HL-60/S4 (cell line): ENCODE results near the gene CNN3.
"Not testable (repeated sequence)": the region's sequence is repeated elsewhere in the genome, so short reads cannot be mapped to it uniquely, and the experiment has no call there.

Experiments
- in situ Hi-C: fragments of 300-500 bp; cut with MboI; formaldehyde crosslinking; loops from 2 replicates; pipeline ENCODE4 v1.14.3; 2022; ENCODE audit warnings: low sequenced_read_pairs

Gene CNN3

DNA sequence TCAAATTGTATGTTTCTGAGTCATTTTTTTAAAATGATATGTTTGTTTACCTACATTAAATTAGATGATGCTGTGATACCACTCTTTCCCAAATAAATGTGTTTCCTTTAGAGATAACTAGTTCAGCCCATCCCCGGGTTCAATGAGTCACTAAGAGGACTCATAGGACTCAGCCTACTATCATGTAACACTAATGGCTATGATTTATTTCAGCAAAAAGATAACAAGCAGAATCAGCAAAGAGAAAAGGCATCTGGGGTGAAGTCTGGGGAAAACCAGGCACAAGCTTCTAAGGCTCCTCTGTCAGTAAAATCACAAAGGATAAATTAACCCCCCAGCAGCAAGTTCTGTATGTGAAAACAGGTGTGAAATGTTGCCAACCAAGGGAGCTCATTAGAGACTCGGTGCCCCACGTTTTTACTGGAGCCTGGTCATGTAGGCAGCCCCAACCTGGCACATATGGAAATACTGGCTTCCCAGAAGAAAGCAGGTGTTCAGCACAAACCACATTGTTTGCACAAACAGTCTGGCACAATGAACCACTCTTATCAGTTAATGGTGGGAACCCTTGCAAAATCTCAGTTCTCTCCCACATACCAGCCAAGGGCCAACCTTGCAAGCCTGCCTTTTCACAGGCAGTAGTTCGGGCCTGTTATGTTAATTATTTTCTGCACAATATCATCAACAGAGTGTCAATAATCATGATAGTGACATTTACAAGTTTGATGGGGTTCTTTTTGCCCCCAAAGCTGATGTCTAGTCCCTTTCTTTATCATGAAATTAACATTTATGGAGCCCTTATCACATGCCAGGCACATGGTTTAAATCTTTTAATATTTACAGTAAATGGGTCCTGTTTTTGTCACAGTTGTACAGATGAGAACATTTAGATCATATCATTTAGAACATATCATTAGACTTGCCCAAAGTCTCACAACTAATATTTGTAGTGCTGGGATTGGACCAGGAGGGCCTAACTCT, 23.1 kb upstream of the CNN3 start:
- in situ Hi-C loops: no loop called here

DNA sequence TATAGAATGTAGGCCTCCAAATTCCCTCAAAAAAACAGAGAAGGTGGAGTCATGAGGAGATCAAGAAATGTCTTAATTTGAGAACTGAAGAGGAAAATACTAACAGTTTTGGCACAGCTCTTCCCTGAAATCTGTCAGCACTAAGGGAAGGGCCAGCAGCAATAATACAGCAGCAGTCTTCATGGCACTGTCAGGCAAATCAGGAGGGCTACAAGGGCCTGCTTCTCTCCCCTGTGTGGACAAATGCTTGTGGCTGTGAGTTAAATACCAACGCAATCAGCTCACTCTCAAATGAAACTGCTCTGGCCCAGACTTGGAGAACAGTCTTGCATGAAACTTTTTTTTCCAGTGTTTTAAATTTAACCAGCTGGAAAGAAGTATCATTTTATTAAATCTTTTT, 20.5 kb upstream of the CNN3 start:
- in situ Hi-C loops: no loop called here

DNA sequence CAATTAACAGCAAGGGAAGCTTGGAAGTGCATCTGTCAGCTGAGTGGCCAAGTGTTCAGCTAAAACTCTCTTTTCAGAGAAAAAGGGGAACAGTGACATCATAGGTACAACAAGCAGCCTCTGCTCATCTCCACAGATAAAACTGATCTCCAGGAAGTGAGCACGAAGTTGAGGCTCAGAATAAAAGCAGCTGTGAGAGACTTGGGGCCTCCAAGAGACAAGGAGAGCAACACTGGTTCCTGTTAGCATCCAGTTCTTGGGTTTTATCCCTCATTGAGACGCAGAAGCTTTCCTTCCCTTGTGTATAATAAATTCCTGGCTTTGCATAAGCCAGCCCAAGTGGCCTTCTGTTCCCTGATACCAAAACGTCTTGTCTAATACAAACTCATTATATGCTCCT, 20.0 kb upstream of the CNN3 start:
- in situ Hi-C loops: no loop called here

DNA sequence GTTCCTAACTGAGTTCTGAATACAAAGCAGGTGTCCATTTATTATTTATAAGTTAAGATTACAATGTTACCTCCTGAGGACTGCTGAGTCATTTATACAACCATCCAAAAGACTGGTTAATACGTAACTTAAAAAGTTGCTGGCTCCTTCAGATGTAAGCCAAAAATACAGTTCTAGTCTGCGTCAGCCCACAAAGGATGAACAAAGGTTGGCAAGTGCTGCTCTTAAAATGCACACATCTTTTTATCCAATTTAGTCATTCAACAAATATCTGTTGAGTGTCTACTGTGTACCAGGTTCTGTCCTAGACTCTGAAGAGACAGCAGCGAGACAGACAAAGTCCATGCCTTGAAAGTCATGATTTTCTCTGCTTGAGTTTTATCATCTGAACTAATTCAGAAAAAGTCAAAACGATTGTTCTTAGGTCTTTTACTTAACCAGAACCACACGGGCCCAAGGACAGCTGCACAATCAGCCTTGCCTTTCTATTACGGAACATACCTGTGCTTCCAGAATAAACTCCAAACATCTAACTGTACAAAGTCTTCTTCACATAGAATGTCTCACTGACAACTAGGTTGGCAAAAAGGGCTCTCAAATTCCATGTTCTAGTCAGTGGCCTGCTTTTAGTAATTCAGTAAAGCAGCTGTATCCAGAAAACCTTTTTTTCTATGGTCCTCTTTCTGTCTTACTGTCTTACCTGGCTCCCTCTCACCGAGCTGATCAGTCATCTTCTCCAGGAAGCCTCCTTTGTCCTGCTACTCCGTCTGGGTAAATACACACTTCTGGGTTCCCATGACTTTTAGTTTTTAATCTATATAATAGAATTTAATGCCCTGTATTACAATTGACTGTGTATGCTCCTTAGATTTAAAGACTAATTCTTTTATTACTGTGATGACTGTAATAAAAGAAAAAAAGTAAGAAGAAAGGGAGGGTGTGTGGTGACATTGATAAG, 15.5 kb upstream of the CNN3 start:
- in situ Hi-C loops: no loop called here

DNA sequence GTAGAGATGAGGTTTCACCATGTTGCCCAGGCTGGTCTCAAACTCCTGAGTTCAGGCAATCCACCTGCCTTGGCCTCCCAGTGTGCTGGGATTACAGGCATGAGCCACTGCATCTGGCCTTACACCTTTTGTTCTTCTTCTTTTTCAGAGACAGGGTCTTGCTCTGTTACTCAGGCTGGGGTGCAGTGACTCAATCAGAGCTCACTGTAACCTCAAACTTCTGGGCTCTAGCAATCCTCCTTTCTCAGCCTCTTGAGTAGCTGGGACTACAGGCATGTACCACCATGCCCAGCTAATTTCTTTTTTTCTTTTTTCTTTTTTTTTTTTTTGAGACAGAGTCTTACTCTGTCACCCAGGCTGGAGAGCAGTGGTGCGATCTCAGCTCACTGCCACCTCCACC, 14.6 kb upstream of the CNN3 start:
- in situ Hi-C loops: not testable (repeated sequence)

DNA sequence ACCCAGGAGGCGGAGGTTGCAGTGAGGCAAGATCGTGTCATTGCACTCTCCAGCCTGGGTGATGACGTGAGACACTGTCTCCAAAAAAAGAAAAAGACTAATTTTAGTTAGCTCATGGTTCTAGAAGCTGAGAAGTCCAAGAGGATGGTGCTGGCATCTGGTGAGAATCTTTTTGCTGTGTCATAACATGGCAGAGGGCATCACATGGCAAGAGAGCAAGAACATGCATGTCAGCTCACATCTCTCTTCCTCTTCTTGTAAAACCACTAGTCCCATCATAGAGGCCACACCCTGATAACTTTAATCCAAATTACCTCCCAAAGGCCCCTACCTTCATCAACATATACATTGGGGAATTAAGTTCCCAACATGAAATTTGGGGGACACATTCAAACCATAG, 13.8 kb upstream of the CNN3 start:
- in situ Hi-C loops: no loop called here

DNA sequence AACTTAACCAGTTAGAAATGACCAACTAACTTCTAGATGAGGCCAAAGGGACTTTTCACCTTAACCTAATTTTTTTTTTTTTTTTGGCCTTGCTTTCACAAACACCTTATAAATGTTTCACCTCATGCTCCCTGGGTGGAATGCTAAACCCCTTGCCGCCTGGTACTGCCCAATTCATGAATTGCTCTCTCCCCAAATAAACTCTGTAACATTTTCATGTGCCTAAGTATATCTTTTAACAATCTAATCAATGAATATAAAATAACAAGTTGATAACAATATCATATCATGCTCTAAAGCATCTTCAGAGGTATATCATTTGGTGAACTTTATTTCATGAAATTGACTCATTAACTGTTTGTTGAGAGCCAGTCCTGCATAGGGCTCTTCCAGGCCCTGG, 10.9 kb upstream of the CNN3 start:
- in situ Hi-C loops: no loop called here

DNA sequence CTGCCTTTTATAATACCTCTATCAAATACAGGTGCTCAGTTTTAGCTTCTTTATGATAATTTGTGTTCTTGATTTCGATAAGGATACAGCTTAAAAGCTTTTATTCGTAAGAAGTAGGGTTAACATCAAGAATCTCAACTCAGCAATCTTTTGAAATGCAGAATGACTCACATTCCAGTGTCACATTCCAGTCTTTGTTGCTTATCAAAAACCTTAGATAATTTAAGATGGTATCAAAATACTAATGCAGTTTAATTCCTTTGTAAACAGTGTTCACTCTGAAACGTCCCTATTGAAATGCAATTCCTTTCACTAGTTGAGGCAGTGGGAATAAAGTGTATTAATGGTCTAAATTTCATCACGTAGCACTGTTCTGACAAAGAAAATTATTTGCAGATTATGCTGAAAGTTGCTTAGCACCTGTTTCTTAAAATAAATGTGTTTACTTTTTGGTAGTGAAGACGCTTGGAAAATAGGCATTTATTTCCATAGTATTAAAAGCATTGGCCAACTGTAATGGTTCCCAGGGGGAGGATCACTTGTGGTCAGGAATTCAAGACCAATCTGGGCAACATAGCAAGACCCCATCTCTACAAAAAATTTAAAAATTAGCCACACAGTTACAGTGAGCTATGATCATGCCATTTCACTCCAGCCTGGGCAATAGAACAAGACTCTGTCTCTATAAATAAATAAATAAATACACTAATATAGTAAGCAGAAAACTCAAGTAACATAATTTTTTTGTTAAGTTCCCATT, 10.1 kb upstream of the CNN3 start:
- in situ Hi-C loops: no loop called here

DNA sequence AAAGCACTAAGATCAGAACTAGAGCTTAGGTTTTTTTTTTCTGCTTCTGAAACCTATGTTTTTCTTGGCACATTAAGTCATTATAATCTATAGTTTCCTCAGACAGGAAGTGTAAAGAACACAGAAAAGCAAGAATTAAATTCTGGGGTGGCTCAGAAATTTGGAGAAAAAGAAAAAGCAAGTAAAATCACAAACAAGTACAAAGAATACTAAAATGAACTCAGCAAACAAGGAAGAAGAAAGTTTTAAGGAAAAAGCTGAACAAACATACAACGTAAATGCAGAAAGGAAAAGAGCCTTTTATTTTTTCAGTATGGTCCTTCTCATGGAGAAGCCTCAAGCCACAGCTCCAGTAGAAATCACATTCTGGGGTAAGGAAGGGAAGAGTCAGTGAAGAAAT, 8.6 kb upstream of the CNN3 start:
- in situ Hi-C loops: no loop called here

DNA sequence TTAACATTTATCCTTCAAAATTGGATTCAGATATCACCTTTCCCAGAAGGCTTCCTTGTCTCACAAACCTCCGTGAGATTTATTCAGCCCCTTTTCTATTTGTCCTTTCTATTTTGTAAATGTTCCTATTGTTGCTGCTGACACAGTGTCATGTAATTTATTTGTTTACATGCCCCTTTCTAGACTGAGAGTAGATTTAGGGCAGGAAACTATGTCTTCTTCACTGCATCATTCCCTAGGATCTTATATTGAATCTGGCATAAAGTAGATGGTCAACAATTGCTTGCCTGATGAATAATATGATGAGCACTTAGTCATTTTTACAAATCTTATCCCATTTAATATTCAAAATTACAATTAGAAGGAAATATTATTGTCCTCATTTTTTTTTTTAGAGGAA, 8.1 kb upstream of the CNN3 start:
- in situ Hi-C loops: no loop called here

DNA sequence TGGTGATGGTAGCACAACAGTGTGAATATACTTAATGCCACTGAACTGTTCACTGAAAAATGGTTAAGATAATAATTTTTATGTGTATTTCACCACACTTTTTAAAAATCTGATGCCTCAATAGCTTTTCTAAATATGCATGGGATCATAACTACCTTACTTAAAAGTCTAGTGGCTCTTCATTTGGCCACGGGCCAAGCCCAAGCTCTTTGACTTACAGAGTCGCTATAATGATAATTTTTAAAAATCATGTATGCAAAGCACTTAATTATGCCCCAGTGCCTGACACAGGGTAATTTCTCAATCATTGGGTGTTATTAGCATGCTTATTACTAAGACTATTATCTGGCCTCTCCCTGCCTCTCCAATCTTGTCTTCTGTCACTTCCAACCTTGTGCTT, 7.6 kb upstream of the CNN3 start:
- in situ Hi-C loops: no loop called here

DNA sequence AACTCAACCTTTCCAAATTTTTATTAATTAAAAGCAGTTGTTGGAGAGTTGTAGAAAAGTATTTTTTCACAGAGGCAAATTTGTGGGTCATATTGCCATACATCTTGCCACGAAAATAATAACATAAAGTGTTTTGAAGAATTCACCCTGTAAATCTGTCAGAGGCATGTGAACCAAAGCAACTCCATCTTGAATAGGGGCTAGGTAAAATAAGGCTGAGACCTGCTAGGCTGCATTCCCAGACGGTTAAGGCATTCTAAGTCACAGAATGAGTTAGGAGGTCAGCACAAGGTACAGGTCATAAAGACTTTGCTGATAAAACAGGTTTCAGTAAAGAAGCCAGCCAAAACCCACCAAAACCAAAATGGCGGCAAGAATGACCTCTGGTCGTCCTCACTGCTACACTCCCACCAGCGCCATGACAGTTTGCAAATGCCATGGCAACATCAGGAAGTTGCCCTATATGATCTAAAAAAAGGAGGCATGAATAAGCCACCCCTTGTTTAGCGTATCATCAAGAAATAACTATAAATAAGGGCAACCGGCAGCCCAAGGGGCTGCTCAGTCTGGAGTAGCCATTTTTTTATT, 4.4 kb upstream of the CNN3 start:
- in situ Hi-C loops: no loop called here

DNA sequence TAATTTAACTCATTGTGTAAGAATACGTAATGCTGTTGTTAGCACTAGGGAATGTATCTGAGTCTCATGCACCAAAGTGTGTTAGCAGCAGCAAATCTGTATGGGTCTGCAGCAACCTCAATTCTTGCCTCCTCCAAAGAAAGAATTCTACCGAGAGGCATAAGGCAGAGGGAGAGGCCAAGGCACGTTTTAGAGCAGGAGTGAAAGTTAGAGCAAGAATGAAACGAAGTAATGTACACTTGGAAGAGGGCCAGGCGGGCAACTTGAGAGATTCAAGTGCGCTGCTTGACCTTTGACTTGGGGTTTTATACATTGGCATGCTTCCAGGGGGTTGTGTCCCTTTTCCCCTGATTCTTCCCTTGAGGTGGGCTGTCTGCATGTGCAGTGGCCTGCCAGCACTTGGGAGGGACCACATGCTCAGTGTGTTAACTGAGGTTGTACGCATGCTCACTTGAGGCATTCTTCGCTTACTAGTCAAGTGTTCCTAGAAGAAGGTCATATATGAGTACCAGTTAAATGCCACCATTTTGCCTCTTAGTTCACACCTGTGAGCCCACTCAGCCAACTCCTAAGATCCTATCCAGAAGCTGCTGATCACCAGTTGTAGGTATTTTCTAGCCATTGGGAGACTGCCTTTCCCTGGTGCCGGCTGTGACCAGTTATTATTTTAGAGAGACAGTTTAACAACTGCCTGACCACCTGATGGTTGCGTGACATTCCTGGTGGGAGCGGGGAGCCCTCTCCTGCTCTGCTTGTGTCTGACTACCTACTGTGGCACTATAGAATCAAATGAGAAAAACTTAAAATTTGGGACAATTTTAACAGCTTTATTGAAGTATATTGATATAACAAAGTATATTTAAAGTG, 2.7 kb upstream of the CNN3 start:
- in situ Hi-C loops: no loop called here

DNA sequence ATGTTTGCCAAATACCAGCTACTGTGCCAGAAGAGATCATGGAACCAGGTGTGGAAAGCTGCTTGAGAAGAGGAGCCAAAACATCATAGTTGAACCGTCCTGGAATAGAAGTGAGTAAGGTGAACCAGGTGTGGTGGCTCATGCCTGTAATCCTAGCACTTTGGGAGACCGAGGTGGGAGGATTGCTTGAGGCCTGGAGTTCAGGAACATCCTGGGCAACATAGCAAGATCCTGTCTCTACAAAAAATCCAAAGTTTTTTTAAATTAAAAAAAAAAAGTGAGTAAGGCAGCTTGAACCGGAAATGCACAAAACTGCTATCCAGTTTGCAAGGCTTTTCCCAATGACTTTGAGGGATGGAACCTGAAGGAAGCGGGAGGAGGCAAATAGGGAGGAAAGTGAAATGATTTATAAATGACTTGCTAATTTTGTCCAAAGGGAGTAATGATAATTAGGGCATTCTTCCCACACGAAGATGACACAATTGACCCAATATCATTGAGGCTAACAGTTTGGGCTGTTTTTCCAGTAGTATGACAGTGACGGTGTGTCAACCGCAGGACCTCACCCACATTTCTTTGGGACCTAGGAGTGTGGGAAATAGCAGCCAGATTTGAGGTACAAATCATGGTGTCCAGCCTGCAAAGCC, 1.5 kb upstream of the CNN3 start:
- in situ Hi-C loops: no loop called here

DNA sequence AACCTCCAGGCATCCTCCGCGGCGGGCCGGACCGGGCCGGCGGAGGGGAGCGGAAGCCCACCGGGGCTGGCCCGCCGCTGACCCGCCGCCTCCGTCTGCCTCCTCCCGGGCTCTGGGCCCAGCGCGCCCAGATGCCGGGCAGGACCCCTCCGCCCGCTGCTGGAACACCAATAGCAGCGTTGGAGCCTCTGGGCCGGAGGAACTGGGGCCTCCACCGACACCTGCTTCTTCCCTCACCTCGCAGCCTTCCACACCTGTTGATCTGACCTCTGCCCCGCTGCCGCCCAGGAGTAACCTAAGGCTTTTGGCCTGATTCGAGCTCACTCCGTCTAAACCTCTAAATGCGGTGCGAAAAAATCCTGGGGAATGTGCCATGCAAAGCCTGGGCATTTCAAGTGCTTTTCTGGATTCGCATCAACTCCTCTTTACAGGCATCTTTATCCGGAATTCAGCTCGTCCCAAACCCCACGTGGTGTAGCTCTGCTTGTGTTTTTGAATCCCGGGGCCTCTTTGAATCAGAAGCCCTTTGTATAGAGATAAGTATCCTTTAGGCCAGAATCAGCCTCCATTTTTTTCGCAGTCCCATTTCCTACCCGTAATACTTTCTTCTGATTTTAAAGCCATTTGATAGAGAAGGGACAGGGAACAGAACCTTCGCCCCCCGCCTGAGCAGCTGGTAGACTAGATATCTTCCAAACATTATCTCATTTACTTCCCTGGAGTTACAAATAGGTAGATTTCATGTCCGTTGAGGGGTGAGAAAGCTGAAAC, 680 bp upstream of the CNN3 start:
- in situ Hi-C loops: no loop called here

DNA sequence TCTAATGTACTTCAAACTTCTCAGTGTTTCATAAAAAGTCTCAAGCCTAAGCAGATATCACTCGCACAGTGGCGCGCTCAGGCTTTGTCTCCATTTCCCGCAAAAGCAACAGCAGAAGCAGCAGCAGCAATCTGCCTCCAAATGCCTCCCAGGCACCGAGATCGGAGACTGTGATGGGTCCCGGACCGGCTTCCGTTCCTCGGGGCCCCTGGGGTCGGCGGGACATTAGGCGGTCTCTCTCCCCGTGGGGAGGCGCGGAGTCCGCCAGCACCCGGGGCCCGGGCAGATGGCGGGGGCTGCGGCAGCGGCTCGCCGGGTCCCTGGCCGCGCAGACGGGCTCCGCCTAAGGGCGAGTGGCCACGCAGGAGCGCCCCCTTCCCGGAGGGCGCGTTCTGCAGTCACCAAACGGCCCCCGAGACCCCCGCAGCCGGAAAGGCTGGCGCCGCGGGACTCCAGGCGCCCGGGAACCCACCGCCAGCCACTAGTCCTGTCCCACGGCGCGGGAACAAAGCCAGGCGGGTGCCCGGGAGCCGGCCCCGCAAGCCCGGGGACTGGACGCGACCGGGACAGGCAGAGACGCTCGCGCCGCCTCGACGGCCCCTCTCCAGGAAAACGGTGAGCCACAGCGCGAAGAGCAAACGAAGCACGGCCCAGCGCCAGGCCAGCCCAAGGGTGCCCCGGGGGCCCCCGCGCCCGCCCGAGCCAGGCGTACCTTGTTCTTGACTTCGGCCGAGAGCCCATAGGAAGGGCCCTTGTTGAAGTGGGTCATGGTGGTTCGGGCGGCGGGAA, 590 bp downstream of the CNN3 start:
- in situ Hi-C loops: no loop called here

DNA sequence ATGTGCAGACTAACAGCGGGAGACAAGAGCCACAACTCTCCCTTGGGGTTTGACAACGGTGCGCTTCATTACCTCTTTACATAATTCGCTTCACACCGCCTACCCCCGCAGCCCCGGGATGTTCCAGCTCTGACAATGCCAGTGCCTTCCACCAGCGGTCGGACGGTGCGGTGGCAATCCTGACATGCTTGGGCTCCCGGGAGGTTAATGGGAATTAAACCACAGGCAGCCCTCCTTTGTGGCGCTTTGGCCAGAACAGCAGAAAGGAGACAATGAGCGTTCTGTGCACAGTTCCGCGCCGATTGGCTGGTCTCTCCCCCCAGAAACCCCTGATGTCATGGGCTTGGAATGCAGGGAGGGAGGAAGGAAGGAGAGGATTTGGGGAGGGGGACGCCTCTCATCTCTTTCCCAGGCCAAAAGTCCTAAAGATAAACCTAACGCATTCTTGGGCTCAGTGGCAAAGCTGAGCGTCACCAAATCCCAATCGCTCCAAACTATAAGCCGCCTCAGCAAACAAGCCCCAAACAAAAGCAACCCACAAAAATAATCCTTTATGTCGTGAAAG, 1.3 kb downstream of the CNN3 start:
- in situ Hi-C loops: no loop called here
